ENCODE data around the gene CMTM8.
"Not testable (repeated sequence)": the region's sequence is repeated elsewhere in the genome, so short reads cannot be mapped to it uniquely, and the experiment has no call there.

Gene CMTM8, protein sequence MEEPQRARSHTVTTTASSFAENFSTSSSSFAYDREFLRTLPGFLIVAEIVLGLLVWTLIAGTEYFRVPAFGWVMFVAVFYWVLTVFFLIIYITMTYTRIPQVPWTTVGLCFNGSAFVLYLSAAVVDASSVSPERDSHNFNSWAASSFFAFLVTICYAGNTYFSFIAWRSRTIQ

GRCh38 chr3:32238453-32239306, at the start of gene CMTM8:
TSS of gene CMTM8 (plus strand) at chr3:32238680. CDS start at chr3:32238973, 293 bp downstream.
- DNase-seq (ENCODE audit: low read depth in 2 of 2) = peak; percentile 28 to 34

- no peak for DNase-seq (ENCODE audit: low read depth in 2 of 2)
These were observed 48.8 kb upstream of the CMTM8 start for GRCh38 chr3:32189693-32190092.

GRCh38 chr3:32190556-32190955, 47.9 kb upstream of the CMTM8 start:
- not testable (repeated sequence) for DNase-seq (ENCODE audit: low read depth in 2 of 2)

GRCh38 chr3:32193101-32193500, 45.4 kb upstream of the CMTM8 start:
- DNase-seq (ENCODE audit: low read depth in 2 of 2) = no peak

DNA sequence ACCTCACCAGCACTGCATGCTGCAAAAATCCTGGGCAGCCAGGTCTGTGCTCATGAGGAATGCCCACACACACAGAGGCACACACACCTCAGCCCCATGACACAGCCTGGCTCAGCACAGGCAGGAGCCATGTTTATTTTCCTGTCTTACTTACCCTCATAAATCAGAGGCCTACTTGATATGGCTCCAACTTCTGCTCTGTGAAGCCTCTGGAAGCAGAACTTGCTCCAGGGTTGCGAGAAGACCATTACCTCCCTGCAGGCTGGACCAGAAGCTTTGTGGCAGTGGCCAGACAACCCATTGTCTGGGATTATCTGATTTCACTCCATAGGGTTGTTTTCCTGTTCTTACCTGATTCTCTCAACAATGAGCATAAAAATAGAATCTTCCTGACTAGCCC, 43.8 kb upstream of the CMTM8 start:
- DNase-seq (ENCODE audit: low read depth in 2 of 2) = no peak

DNA sequence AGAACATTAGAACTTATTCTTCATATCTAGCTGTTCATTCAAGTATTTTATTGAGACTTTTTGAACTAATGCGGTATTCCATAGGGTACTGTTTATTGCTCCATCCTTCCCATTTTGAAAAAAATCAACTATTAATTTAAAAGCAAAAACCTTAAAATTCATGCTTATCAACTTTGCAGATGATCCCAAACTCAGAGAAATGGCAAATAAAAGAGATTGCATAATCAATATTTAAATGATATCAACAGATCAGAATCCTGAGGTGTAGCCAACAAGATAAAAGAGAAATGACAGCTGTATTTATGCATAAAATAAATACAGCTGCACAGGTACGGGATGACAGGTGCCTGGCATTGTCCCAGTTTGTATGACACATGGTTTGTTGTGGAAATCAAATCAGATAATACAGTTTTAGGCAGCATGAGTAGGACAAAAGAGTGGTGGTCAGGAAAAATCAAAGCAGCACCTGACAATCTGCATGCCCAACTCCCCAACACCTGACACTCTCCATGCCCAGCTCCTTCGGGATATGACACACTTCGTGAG, 42.4 kb upstream of the CMTM8 start:
- no peak for DNase-seq (ENCODE audit: low read depth in 2 of 2)

GRCh38 chr3:32197991-32198390, 40.5 kb upstream of the CMTM8 start:
- DNase-seq (ENCODE audit: low read depth in 2 of 2) = no peak

GRCh38 chr3:32198714-32199113, 39.8 kb upstream of the CMTM8 start:
- DNase-seq (ENCODE audit: low read depth in 2 of 2) = no peak

DNA sequence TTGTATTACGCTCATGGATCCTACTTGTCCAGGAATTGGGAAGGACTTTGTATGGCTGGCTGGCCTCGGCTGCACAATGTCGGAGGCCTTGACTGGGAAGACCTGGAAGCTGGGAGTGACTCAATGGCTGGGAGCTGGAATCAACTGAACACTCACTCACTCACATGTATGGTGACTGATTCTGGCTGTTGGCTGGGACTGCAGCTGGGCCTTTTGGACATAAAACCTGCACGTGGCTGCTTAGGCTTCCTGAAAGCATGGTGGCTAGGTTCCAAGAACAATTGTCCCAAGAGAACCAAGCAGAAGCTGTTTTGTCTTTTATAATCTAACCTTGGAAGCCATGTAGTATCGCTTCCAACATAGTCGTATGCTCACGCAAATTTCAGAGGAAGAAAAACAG, 38.0 kb upstream of the CMTM8 start:
- no peak for DNase-seq (ENCODE audit: low read depth in 2 of 2)

DNA sequence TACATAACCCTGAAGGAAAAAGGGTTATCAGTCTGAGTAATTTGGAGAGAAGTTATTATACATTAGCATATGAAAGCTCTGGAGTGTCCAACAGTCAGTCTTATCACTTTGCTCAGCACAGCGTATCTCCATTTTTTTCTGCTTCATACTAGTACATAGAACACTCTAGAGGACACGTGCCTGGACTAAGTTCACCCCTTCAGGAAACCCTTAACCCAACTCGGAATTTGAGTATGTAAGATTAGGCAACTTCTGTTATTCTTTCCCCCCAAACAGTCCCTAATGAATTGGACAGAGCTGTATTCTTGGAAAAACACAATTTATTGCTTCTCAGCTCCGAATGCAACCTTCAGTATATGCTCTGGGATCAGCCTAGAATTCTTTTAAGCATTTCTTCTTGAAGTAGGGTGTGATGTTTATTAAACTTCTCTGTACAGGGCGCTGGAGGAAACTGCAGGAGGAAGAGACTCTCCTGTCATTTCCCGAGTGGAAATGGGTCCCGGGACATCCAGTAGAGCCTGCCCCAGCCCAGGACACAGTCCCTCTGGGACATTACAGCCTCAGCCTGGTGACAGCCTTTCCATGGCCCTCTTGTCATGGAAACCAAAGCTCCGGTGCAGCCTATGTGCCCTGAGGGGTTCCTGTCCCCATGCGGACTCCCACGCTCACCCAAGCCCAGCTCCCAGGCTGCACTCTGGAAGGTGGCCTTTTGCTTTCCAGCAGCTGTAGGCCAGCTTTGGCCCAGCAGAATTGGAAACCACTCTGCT, 37.3 kb upstream of the CMTM8 start:
- no peak for DNase-seq (ENCODE audit: low read depth in 2 of 2)

GRCh38 chr3:32202496-32202895, 36.0 kb upstream of the CMTM8 start:
- DNase-seq (ENCODE audit: low read depth in 2 of 2) = no peak

GRCh38 chr3:32203854-32204253, 34.6 kb upstream of the CMTM8 start:
- DNase-seq (ENCODE audit: low read depth in 2 of 2) = no peak

DNA sequence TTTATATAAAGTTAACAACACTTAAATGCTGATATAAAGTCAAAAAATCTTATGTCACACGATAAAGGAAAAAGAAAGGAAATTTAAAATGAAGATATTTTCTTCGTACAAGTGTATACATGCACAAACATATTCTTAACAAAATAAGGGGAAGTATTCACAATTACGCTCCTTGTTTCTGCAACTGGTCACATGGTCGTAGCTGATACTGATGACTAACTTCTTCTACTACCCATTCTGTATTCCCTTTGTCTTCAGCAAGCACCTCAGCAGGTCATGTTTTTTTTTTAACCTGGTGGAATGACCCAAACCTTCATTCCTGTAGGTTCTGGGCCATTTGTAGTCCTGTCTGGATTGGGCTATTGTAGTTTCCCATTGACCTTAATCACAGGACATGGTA, 30.0 kb upstream of the CMTM8 start:
- DNase-seq (ENCODE audit: low read depth in 2 of 2) = no peak

DNA sequence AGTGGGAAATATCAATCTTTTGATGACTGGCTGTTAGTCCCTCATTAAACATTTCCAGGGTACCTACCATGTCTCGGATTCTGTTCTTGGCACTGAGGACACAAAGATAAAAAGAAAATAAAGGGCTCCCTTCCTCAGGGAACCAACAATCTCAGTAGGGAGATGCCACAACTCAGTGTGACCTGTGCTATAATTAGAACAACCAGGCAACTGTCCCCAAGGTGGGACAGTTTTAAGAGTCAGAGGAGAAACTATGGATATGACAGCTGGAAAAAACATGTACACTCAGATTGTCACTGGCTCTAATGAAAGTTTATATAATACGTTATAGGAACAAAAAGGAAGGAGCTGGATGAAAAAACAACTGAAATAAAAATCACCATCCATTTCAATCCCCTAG, 23.3 kb upstream of the CMTM8 start:
- no peak for DNase-seq (ENCODE audit: low read depth in 2 of 2)

DNA sequence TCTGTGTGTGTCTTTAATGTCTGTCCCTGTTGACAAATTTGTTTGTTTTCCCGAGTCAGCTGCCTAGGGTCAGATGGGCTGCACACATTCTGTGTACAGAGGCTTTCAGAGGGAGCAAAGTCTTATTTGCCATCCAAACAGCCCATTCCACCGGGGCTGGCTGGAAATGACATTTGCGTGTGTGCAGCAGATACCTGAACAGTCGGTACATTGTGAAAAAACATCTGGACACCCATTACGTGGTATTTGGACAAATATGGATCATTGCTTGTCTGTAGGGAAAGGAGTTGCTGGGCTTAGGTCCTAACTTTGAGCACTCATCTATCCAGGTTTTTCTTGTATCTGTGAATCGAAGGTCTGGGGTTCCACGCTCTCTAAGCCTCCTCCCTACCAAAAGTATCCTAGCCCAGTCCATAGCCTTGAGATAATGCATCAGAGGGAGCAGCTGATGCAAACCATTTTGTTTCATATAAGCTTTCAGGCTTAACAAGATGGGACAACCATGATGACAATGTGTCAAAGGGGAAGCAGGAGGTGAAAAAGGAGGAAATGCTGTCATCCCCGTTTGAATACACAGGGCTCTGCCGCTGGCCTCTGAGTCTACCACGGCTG, 22.2 kb upstream of the CMTM8 start:
- no peak for DNase-seq (ENCODE audit: low read depth in 2 of 2)

- no peak for DNase-seq (ENCODE audit: low read depth in 2 of 2)
These were observed 21.1 kb upstream of the CMTM8 start for GRCh38 chr3:32217339-32217738.

GRCh38 chr3:32219537-32219936, 18.9 kb upstream of the CMTM8 start:
- no peak for DNase-seq (ENCODE audit: low read depth in 2 of 2)

- no peak for DNase-seq (ENCODE audit: low read depth in 2 of 2)
These were observed 18.5 kb upstream of the CMTM8 start for GRCh38 chr3:32220006-32220405.

DNA sequence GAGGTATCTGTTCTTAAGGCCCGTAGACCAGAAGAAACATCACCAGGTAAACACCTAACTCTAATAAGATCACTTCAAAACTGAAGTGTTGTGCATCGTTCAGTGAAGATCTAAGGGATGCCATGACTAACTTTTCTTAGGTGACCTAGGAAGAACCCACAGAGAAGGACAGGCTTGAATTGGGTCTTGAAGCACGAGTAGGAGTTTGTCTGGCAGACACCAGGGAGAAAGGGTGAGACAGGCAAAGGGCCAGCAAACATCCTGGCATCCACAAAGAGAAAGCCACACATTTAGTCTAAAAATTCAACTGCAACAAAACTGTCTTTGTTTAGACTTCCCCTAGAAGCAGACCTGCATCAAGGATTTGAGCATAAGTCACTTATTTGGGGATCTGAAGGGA, 15.5 kb upstream of the CMTM8 start:
- DNase-seq (ENCODE audit: low read depth in 2 of 2) = no peak

DNA sequence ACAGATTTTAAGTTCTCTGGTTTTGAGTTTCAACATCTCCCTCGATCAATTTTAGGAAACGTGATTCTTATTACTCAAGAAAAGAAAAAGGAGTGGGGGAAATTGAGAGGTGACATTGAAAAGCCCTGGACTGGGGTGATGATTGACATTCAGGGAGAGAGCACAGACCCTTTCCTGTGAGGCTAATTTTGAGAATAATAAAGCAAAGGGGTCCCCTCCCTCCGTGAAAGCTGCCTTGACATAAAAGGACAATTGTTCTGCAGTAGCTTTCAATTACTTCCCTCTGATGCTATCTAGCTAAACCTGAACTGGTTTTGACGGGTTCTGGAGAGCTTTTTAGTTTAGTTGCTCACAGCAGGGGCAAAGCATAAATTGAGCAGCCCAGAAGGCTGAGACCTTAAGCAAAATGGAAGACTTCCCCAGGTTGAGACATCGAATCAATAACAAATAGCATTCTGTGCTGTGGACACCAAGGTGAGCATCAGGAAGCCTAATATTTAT, 14.4 kb upstream of the CMTM8 start:
- DNase-seq (ENCODE audit: low read depth in 2 of 2) = no peak

- no peak for DNase-seq (ENCODE audit: low read depth in 2 of 2)
These were observed 11.5 kb upstream of the CMTM8 start for GRCh38 chr3:32226875-32227500.
